Ascending aorta (tissue), 2 donors: Measurements from ENCODE around the gene MARCHF9. TPM values are rescaled to one million over a fixed set of nuclear protein-coding genes. Genes with fewer than 3 reads are reported as not detected.

ENCODE experiments used
- DNase-seq, 2 donors: peaks; one replicate each; pipeline ENCODE4 v3.0.0-alpha.2; 2019; ENCODE audit warnings: low spot score in 2 of 2
- H3K27ac ChIP-seq, 2 donors: fragments of 200-600 bp; sonication (generic); one replicate each; pipeline ENCODE4 v1.5.1; 2016 to 2017; ENCODE audit warnings: mild to moderate bottlenecking in 1 of 2
- H3K27me3 ChIP-seq: fragments of 200-600 bp; sonication (generic); one replicate; pipeline ENCODE4 v1.5.1; 2017
- H3K36me3 ChIP-seq, 2 donors: fragments of 200-600 bp; sonication (generic); one replicate each; pipeline ENCODE4 v1.5.1; 2016
- H3K4me1 ChIP-seq, 2 donors: fragments of 200-600 bp; sonication (generic); one replicate each; pipeline ENCODE4 v1.5.1; 2016 to 2017; ENCODE audit warnings: mild to moderate bottlenecking in 1 of 2
- H3K4me3 ChIP-seq, 2 donors: fragments of 200-600 bp; sonication (generic); one replicate each; pipeline ENCODE4 v1.5.1; 2016 to 2017; ENCODE audit warnings: mild to moderate bottlenecking in 1 of 2
- H3K9me3 ChIP-seq, 2 donors: fragments of 200-600 bp; sonication (generic); one replicate each; pipeline ENCODE4 v1.5.1; 2016
- CTCF ChIP-seq, 3 experiments: fragments of 200-600 bp in 2 of 3; fragments of 450-650 bp in 1 of 3; sonication (generic) in 2 of 3; IDR thresholded peaks; one replicate each; pipeline ENCODE4 v1.5.1; 2016 to 2019; ENCODE audit warnings: antibody characterized with exemption in 3 of 3, mild to moderate bottlenecking in 1 of 3, moderate library complexity in 1 of 3
- intact Hi-C: fragments of 100-400 bp; cut with DNase I; formaldehyde crosslinking; loops from one replicate; pipeline ENCODE4 v1.15.1; 2023
- total RNA-seq: library from RNA; depleted of rRNA; stranded (reverse); fragments of >200 nt; gene quantifications from one replicate; pipeline ENCODE4 v1.1.0, GENCODE V29; 2016

The MARCHF9 gene
- total RNA-seq, 1 donor from 2014 or later, result 8.4 TPM

GRCh38 chr12:57765698-57766463, 11.0 kb downstream of the MARCHF9 start:
- no peak for DNase-seq
- TF ChIP-seq CTCF (IDR thresholded peaks at IDR 0.05), result no peak
- H3K9me3 ChIP-seq, result no peaks in the 10 kb centered on the region
- H3K36me3 ChIP-seq, result no peaks in the 10 kb centered on the region
- peaks cover 0 to 26% of the 10 kb centered on the region in 2 donors for H3K4me1 ChIP-seq
- H3K27me3 ChIP-seq, result no peaks in the 10 kb centered on the region
- no peak overlapping the region for H3K27ac ChIP-seq
- H3K4me3 ChIP-seq, result peak overlapping the region; percentile 43 to 63
- intact Hi-C loops, result loop anchor here (5.0 kb wide), 1 partner anchor 39 kb away; no protein-coding TSS in a partner anchor

GRCh38 chr12:57766464-57767304, 11.8 kb downstream of the MARCHF9 start, which contains the start of gene CYP27B1:
CYP27B1 (minus strand) TSS chr12:57767078; CDS start chr12:57767041, 37 bp downstream.
- no peak for DNase-seq
- Histone ChIP-seq H3K27me3 (no peaks in the 10 kb centered on the region), H3K4me1 (peaks cover 0 to 32% of the 10 kb centered on the region in 2 donors), H3K36me3 (no peaks in the 10 kb centered on the region), H3K9me3 (no peaks in the 10 kb centered on the region), H3K27ac (no peak within 1 kb of the TSS), H3K4me3 (peak within 1 kb of the TSS; percentile 43 to 63)
- TF ChIP-seq CTCF (IDR thresholded peaks at IDR 0.05), result no peak
- intact Hi-C loops, result loop anchor here (5.0 kb wide), 1 partner anchor 39 kb away; no protein-coding TSS in a partner anchor

- DNase-seq, result no peak
- no peaks in the 10 kb centered on the region for H3K9me3 ChIP-seq
- no peaks in the 10 kb centered on the region for H3K27me3 ChIP-seq
- TF ChIP-seq CTCF (IDR thresholded peaks at IDR 0.05), result no peak
- peaks cover 0 to 32% of the 10 kb centered on the region in 2 donors for H3K4me1 ChIP-seq
- H3K27ac ChIP-seq, result no peak overlapping the region
- H3K4me3 ChIP-seq, result no peak overlapping the region
- no peaks in the 10 kb centered on the region for H3K36me3 ChIP-seq
- intact Hi-C loops, result loop anchor here (5.0 kb wide), 1 partner anchor 40 kb away; no protein-coding TSS in a partner anchor
Observed at GRCh38 chr12:57767305-57767698, 12.4 kb downstream of the MARCHF9 start.

- no peaks in the 10 kb centered on the region for H3K27me3 ChIP-seq
- intact Hi-C loops, result loop anchor here (5.0 kb wide), 1 partner anchor 41 kb away; no protein-coding TSS in a partner anchor
- no peak for TF ChIP-seq CTCF (IDR thresholded peaks at IDR 0.05)
Observed at GRCh38 chr12:57767876-57768275, 13.0 kb downstream of the MARCHF9 start.

GRCh38 chr12:57769594-57769993, 14.7 kb downstream of the MARCHF9 start:
- H3K36me3 ChIP-seq, result peaks cover 0 to 3% of the 10 kb centered on the region in 2 donors
- no peak for TF ChIP-seq CTCF (IDR thresholded peaks at IDR 0.05)
- H3K4me3 ChIP-seq, result no peak overlapping the region
- no peaks in the 10 kb centered on the region for H3K9me3 ChIP-seq
- H3K27ac ChIP-seq, result no peak overlapping the region
- no peak for DNase-seq
- no peaks in the 10 kb centered on the region for H3K27me3 ChIP-seq
- peaks cover 2 to 38% of the 10 kb centered on the region in 2 donors for H3K4me1 ChIP-seq
- intact Hi-C loops, result loop anchor here (5.0 kb wide), 1 partner anchor 42 kb away; no protein-coding TSS in a partner anchor

More at GRCh38 chr12:57767876-57768275, 13.0 kb downstream of the MARCHF9 start:
- H3K4me3 ChIP-seq, result no peak overlapping the region
- no peak overlapping the region for H3K27ac ChIP-seq
- H3K4me1 ChIP-seq, result peaks cover 0 to 32% of the 10 kb centered on the region in 2 donors
- DNase-seq, result peak in 1 of 2 donors; percentile 54
- no peaks in the 10 kb centered on the region for H3K9me3 ChIP-seq
- no peaks in the 10 kb centered on the region for H3K36me3 ChIP-seq
